ENCODE measurements around the gene ASF1B.

- no peak for TF ChIP-seq CTCF (conservative IDR thresholded peaks at IDR 0.05; ENCODE audit: low read length)
- TF ChIP-seq EZH2phosphoT487 (IDR thresholded peaks at IDR 0.05; ENCODE audit: borderline replicate concordance, low read depth, low read length), result no peak
These were observed 12.5 kb upstream of the ASF1B start for GRCh38 chr19:14148751-14149410.
